H1 (cell line): Measurements from ENCODE around the gene LTBP4. TPM values are rescaled to one million over a fixed set of nuclear protein-coding genes. Genes with fewer than 3 reads are reported as not detected.

ENCODE experiments used
- CTCF ChIA-PET: fragments of 300-600 bp; sonication (Branson Sonifier 250); formaldehyde crosslinking; loops from one replicate; lab custom pipeline; 2021; ENCODE audit not compliant: partially characterized antibody; lab: Charles Lee
- POLR2A ChIA-PET: fragments of 300-600 bp; sonication (Branson Sonifier 250); formaldehyde crosslinking; loops from one replicate; lab custom pipeline; 2021; ENCODE audit warnings: inconsistent platforms; ENCODE audit not compliant: partially characterized antibody; lab: Charles Lee
- DNase-seq, 2 experiments: peaks; one replicate each; pipeline versions ENCODE4 v3.0.0 to v3.0.0-alpha.2; 2010 to 2022; ENCODE audit warnings: low spot score in 2 of 2, low read depth in 1 of 2, mixed read lengths in 1 of 2
- FAIRE-seq: peaks from 2 replicates; lab custom pipeline; 2011; peaks lifted over from hg19 to GRCh38; lab: Jason Lieb, UNC
- H2AFZ ChIP-seq: 2 replicates; pipeline ENCODE4 v1.8.1; 2012; ENCODE audit warnings: low read length, inconsistent platforms
- H2AK5ac ChIP-seq: 2 replicates; pipeline ENCODE4 v1.6.1; 2013; ENCODE audit warnings: low read depth, low read length
- H2BK120ac ChIP-seq: replicated peaks from 2 replicates; pipeline ENCODE3; 2013; ENCODE audit warnings: low read depth, low read length, inconsistent platforms
- H2BK12ac ChIP-seq: 2 replicates; pipeline ENCODE4 v1.6.1; 2013; ENCODE audit warnings: low read depth, low read length
- H2BK15ac ChIP-seq: 2 replicates; pipeline ENCODE4 v1.6.1; 2013; ENCODE audit warnings: low read length
- H2BK20ac ChIP-seq: 2 replicates; pipeline ENCODE4 v1.6.1; 2013; ENCODE audit warnings: low read length
- H2BK5ac ChIP-seq: 2 replicates; pipeline ENCODE4 v1.6.1; 2013; ENCODE audit warnings: low read depth, low read length
- H3K14ac ChIP-seq: 2 replicates; pipeline ENCODE4 v1.6.1; 2013; ENCODE audit warnings: inconsistent platforms; ENCODE audit not compliant: insufficient read length
- H3K18ac ChIP-seq: 2 replicates; pipeline ENCODE4 v1.6.1; 2013; ENCODE audit warnings: low read length; ENCODE audit errors: extremely low read depth
- H3K23ac ChIP-seq: 2 replicates; pipeline ENCODE4 v1.6.1; 2013; ENCODE audit warnings: inconsistent platforms; ENCODE audit not compliant: insufficient read length
- H3K23me2 ChIP-seq: 2 replicates; pipeline ENCODE4 v1.6.1; 2013; ENCODE audit warnings: low read depth, low read length
- H3K27ac ChIP-seq: 2 replicates; pipeline ENCODE4 v1.6.1; 2011; ENCODE audit warnings: low read depth, low read length, inconsistent platforms
- H3K27me3 ChIP-seq, 4 experiments: replicated peaks in 1 of 4; 1 replicate in 1 of 4; 2 replicates in 3 of 4; pipeline versions ENCODE4 v1.6.1 to v1.8.1; 2011 to 2013; ENCODE audit warnings: low read length in 3 of 4, mild to moderate bottlenecking in 3 of 4, inconsistent platforms in 2 of 4, mixed read lengths in 2 of 4, moderate library complexity in 1 of 4; ENCODE audit not compliant: control insufficient read depth in 3 of 4, insufficient read depth in 3 of 4; ENCODE audit errors: extremely low read depth in 1 of 4
- H3K36me3 ChIP-seq, 4 experiments: 2 replicates each; pipeline versions ENCODE4 v1.6.1 to v1.8.1; 2011 to 2013; ENCODE audit warnings: mild to moderate bottlenecking in 4 of 4, low read length in 3 of 4, moderate library complexity in 2 of 4, control low read depth in 1 of 4, inconsistent platforms in 1 of 4; ENCODE audit not compliant: insufficient read depth in 4 of 4, control insufficient read depth in 2 of 4
- H3K4ac ChIP-seq: replicated peaks from 2 replicates; pipeline ENCODE3; 2013; ENCODE audit warnings: low read length, low read depth, mixed read lengths, inconsistent platforms; ENCODE audit not compliant: insufficient read length
- H3K4me1 ChIP-seq, 4 experiments: replicated peaks in 1 of 4; 1 replicate in 1 of 4; 2 replicates in 3 of 4; pipeline versions ENCODE4 v1.6.1 to v1.8.1; 2011 to 2013; ENCODE audit warnings: low read length in 3 of 4, inconsistent platforms in 2 of 4, mixed read lengths in 1 of 4; ENCODE audit not compliant: insufficient read depth in 4 of 4, control insufficient read depth in 3 of 4
- H3K4me2 ChIP-seq, 2 experiments: 2 replicates each; pipeline versions ENCODE4 v1.6.1 to v1.8.1; 2011 to 2013; ENCODE audit warnings: low read depth in 2 of 2, low read length in 2 of 2, control low read depth in 1 of 2, inconsistent platforms in 1 of 2, mild to moderate bottlenecking in 1 of 2; ENCODE audit not compliant: insufficient read depth in 1 of 2
- H3K4me3 ChIP-seq, 4 experiments: fragments of 200-600, 300-600 bp in 1 of 4; sonication (generic), shearing (Covaris generic), sonication (Bioruptor Twin) in 1 of 4; 2 replicates each; pipeline versions ENCODE4 v1.5.1 to v1.8.1; 2011 to 2016; ENCODE audit warnings: low read length in 4 of 4, low read depth in 3 of 4, control low read depth in 2 of 4, inconsistent platforms in 2 of 4, mild to moderate bottlenecking in 2 of 4, mixed read lengths in 1 of 4, moderate library complexity in 1 of 4; ENCODE audit not compliant: insufficient read depth in 2 of 4; ENCODE audit errors: extremely low read depth in 1 of 4
- H3K56ac ChIP-seq: replicated peaks from 2 replicates; pipeline ENCODE3; 2013; ENCODE audit warnings: low read depth, mild to moderate bottlenecking, mixed read lengths, low read length, inconsistent platforms; ENCODE audit not compliant: insufficient read length
- H3K79me1 ChIP-seq: 2 replicates; pipeline ENCODE4 v1.6.1; 2013; ENCODE audit warnings: low read depth, low read length, control low read depth
- H3K79me2 ChIP-seq, 2 experiments: 2 replicates each; pipeline versions ENCODE4 v1.6.1 to v1.8.1; 2012 to 2013; ENCODE audit warnings: low read length in 2 of 2, mild to moderate bottlenecking in 2 of 2, inconsistent platforms in 1 of 2; ENCODE audit not compliant: insufficient read depth in 2 of 2, control insufficient read depth in 1 of 2
- H3K9ac ChIP-seq, 4 experiments: replicated peaks in 1 of 4; 1 replicate in 1 of 4; 2 replicates in 3 of 4; pipeline versions ENCODE4 v1.6.1 to v1.8.1; 2011 to 2013; ENCODE audit warnings: low read depth in 3 of 4, low read length in 3 of 4, control low read depth in 2 of 4, mild to moderate bottlenecking in 2 of 4, moderate library complexity in 2 of 4, inconsistent platforms in 1 of 4; ENCODE audit errors: extremely low read depth in 1 of 4
- H3K9me3 ChIP-seq, 2 experiments: 2 replicates each; pipeline versions ENCODE4 v1.6.1 to v1.8.1; 2012 to 2013; ENCODE audit warnings: mild to moderate bottlenecking in 2 of 2, moderate library complexity in 2 of 2, control low read depth in 1 of 2, inconsistent platforms in 1 of 2, low read depth in 1 of 2, low read length in 1 of 2, mixed read lengths in 1 of 2; ENCODE audit not compliant: insufficient read depth in 2 of 2
- H4K20me1 ChIP-seq, 2 experiments: replicated peaks in 1 of 2; 2 replicates each; pipeline versions ENCODE3 to v1.8.1; 2011 to 2013; ENCODE audit warnings: inconsistent platforms in 2 of 2, low read length in 2 of 2, mild to moderate bottlenecking in 1 of 2; ENCODE audit not compliant: insufficient read depth in 2 of 2, control insufficient read depth in 1 of 2
- H4K5ac ChIP-seq: 2 replicates; pipeline ENCODE4 v1.6.1; 2013; ENCODE audit warnings: low read length, low read depth, mixed read lengths, inconsistent platforms; ENCODE audit not compliant: insufficient read length
- H4K8ac ChIP-seq: 2 replicates; pipeline ENCODE4 v1.8.0; 2013; ENCODE audit warnings: mild to moderate bottlenecking, moderate library complexity, low read length, inconsistent platforms; ENCODE audit not compliant: insufficient read depth; ENCODE audit errors: extremely low read depth
- H4K91ac ChIP-seq: replicated peaks from 2 replicates; pipeline ENCODE3; 2013; ENCODE audit warnings: low read length, mixed read lengths, inconsistent platforms; ENCODE audit not compliant: insufficient read length
- BRCA1 ChIP-seq: IDR thresholded peaks from 2 replicates; pipeline ENCODE4 v1.6.1; 2012; ENCODE audit warnings: low read depth, low read length, improper control_type of control experiment
- E2F6 ChIP-seq: IDR thresholded peaks from 2 replicates; pipeline ENCODE4 v1.6.1; 2012; ENCODE audit warnings: inconsistent platforms
- EZH2 ChIP-seq: fragments of 200-600 bp; sonication (generic); IDR thresholded peaks from 2 replicates; pipeline ENCODE4 v1.7.1; 2012; ENCODE audit warnings: low read depth, mild to moderate bottlenecking, moderate library complexity, low read length, inconsistent platforms; ENCODE audit not compliant: severe bottlenecking
- FOSL1 ChIP-seq: IDR thresholded peaks from 2 replicates; pipeline ENCODE4 v1.6.1; 2011; ENCODE audit warnings: mild to moderate bottlenecking, low read depth, low read length, moderate library complexity; ENCODE audit not compliant: insufficient read depth
- KDM1A ChIP-seq: fragments of 200-600, 300-600 bp; sonication (generic); IDR thresholded peaks from 2 replicates; pipeline ENCODE4 v1.7.1; 2016; ENCODE audit warnings: mild to moderate bottlenecking, low read length, borderline replicate concordance
- KDM4A ChIP-seq: IDR thresholded peaks from one replicate; pipeline ENCODE4 v1.7.1; 2012; ENCODE audit warnings: low read depth, mild to moderate bottlenecking, moderate library complexity, low read length, inconsistent platforms; ENCODE audit not compliant: severe bottlenecking
- POLR2AphosphoS5 ChIP-seq: IDR thresholded peaks from 2 replicates; pipeline ENCODE4 v1.6.1; 2011; ENCODE audit warnings: low read depth, low read length
- SIRT6 ChIP-seq: IDR thresholded peaks from one replicate; pipeline ENCODE4 v1.7.1; 2012; ENCODE audit warnings: low read length, inconsistent platforms
- SP4 ChIP-seq: IDR thresholded peaks from 2 replicates; pipeline ENCODE4 v1.6.1; 2012; ENCODE audit warnings: low read length, inconsistent platforms
- WGBS, 2 experiments: shearing (Covaris generic) in 1 of 2; methylation state at CpG; one replicate each; pipeline versions ENCODE4 v1.1.6 to v1.1.7; 2013 to 2015; ENCODE audit warnings: low lambda C conversion rate in 2 of 2, mixed read lengths in 2 of 2, inconsistent platforms in 1 of 2, low coverage in 1 of 2, missing lambda C conversion rate in 1 of 2; ENCODE audit not compliant: insufficient replicate concordance in 2 of 2, insufficient coverage in 1 of 2, insufficient read length in 1 of 2; ENCODE audit errors: extremely low coverage in 1 of 2, missing lambda C conversion rate in 1 of 2; 5-methylcytosine and 5-hydroxymethylcytosine counted together
- polyA plus RNA-seq, 7 experiments: library from polyadenylated mRNA; depleted of rRNA in 3 of 7; stranded (reverse) in 5 of 7; unstranded in 2 of 7; fragments of >200 nt in 5 of 7; fragments of 200-250 nt in 2 of 7; gene quantifications; 1 replicate in 5 of 7; 2 replicates in 1 of 7; 4 replicates in 1 of 7; pipeline versions ENCODE4 v1.2.1 to v1.2.3, GENCODE V29; 2011 to 2013; ENCODE audit warnings: missing spikeins in 2 of 7, mixed read lengths in 2 of 7
- total RNA-seq: library from RNA; stranded (reverse); fragmentation: NEBNext Ultra II Directional; extraction: Animal tissue kit (Norgen Biotek cat#: 25700); gene quantifications from 2 replicates; pipeline ENCODE4 v1.2.1, GENCODE V29; 2021
- TF ChIP-seq, protein P1 (sequence below): IDR thresholded peaks from 2 replicates; pipeline ENCODE4 v1.6.1; 2012; ENCODE audit warnings: inconsistent platforms
- TF ChIP-seq, protein P2 (sequence below): IDR thresholded peaks from 2 replicates; pipeline ENCODE4 v1.6.1; 2011; ENCODE audit warnings: low read depth, mild to moderate bottlenecking, low read length; ENCODE audit not compliant: insufficient read depth

The LTBP4 gene
- total and polyA plus RNA-seq, 2 of the 8 experiments (the other 6 are each of a cell fraction or from before 2014, with no cell fraction given): 54.5 to 77.1 TPM

DNA sequence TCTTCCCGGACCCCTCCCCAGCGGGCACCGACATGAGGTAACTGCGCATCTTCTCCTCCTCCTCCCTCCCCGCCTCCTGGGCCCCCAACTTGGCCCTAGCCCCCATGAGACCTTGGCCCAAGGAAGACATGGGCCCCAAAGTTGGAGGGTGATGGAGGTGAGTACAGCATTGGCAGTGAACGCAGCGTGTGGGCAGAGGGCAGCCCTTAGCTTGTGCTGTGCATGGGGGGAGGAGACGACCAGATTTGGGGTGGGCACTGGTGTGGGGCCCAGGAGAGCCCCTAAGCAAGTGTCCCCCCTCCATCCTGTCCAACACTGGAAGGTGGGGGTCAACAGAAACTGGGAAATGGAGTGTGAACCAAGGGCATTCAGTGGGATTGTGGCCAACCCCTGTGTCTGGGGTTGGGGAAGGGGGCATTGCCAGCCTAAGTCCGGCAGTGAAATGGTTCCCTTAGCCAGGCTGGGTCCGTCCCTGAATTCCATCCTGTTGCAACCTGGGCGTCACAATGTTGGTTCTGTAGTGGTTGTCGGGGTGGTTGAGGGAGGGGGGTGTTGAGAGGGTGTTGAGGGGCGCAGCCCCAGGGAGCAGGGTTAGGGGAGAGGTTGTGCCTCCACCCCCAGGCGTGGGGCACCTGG is 65.8 kb downstream of the LTBP4 start:
- ChIA-PET POLR2A (no interaction called here), CTCF (no interaction called here)
- DNase-seq (no peak), FAIRE-seq (no peak)
- no peaks in the 10 kb centered on the region; the same call in 1 of the 2 replicates for H3K79me1 ChIP-seq
- H3K27me3 ChIP-seq: no peaks in the 10 kb centered on the region; a peak in 1 of 7 replicates
- no peak overlapping the region for H3K27ac ChIP-seq
- H3K4me1 ChIP-seq: peaks cover 0 to 4% (median 3%) of the 10 kb centered on the region in 4 experiments; a peak in 5 of 7 replicates
- no peak overlapping the region for H4K8ac ChIP-seq
- H2AFZ ChIP-seq: no peak overlapping the region
- H2BK20ac ChIP-seq: no peak overlapping the region
- H3K14ac ChIP-seq: no peak overlapping the region
- H3K56ac ChIP-seq: no peak overlapping the region
- H3K9ac ChIP-seq: no peak overlapping the region
- no peak overlapping the region for H3K4me3 ChIP-seq
- no peak overlapping the region for H2AK5ac ChIP-seq
- peaks cover 0 to 32% (median 14%) of the 10 kb centered on the region in 4 experiments; a peak in 4 of 8 replicates for H3K36me3 ChIP-seq
- H4K20me1 ChIP-seq: peaks cover 0 to 7% of the 10 kb centered on the region in 2 experiments
- H3K9me3 ChIP-seq: no peaks in the 10 kb centered on the region
- no peak overlapping the region for H2BK5ac ChIP-seq
- no peak overlapping the region for H3K4me2 ChIP-seq
- no peak overlapping the region for H2BK15ac ChIP-seq
- no peak overlapping the region for H2BK120ac ChIP-seq
- no peak overlapping the region for H4K5ac ChIP-seq
- no peak overlapping the region for H3K4ac ChIP-seq
- H4K91ac ChIP-seq: no peak overlapping the region
- no peak overlapping the region for H3K18ac ChIP-seq
- 86% methylated on average over 13 of the region's 14 CpGs; no CpG with 5 or more reads in 1 of the 2 experiments for WGBS, 2 experiments
- H3K23me2 ChIP-seq: peaks cover 2% of the 10 kb centered on the region; the same call in 1 of the 2 replicates
- no peak overlapping the region for H2BK12ac ChIP-seq
- no peak overlapping the region for H3K23ac ChIP-seq
- no peaks in the 10 kb centered on the region for H3K79me2 ChIP-seq
- TF ChIP-seq POLR2AphosphoS5 (no peak), BRCA1 (no peak), E2F6 (no peak), SIRT6 (no peak), EZH2 (no peak), FOSL1 (no peak), KDM4A (no peak), KDM1A (no peak), SP4 (no peak)
- TF ChIP-seq, protein P1, sequence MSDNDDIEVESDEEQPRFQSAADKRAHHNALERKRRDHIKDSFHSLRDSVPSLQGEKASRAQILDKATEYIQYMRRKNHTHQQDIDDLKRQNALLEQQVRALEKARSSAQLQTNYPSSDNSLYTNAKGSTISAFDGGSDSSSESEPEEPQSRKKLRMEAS: no peak
- TF ChIP-seq, protein P2, sequence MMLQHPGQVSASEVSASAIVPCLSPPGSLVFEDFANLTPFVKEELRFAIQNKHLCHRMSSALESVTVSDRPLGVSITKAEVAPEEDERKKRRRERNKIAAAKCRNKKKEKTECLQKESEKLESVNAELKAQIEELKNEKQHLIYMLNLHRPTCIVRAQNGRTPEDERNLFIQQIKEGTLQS: no peak
